Karpas-422 (cell line): ENCODE measurements around the gene ACSF3. TPM values are rescaled to one million over a fixed set of nuclear protein-coding genes. Genes with fewer than 3 reads are reported as not detected.

Experiments used
- DNase-seq: peaks from one replicate; pipeline ENCODE4 v3.0.0-alpha.2; 2015
- H2AFZ ChIP-seq: fragments of 200-600 bp; sonication (generic); 2 replicates; pipeline ENCODE4 v1.6.1; 2014; ENCODE audit warnings: antibody characterized with exemption, low read length, mixed read lengths
- H3K27ac ChIP-seq: fragments of 200-600 bp; sonication (generic); 2 replicates; pipeline ENCODE4 v1.5.1; 2014; ENCODE audit warnings: mild to moderate bottlenecking, low read length, moderate library complexity
- H3K27me3 ChIP-seq: fragments of 200-600 bp; sonication (generic); 2 replicates; pipeline ENCODE4 v1.6.1; 2014; ENCODE audit warnings: low read length, mixed read lengths
- H3K36me3 ChIP-seq: fragments of 200-600 bp; sonication (generic); 2 replicates; pipeline ENCODE4 v1.6.1; 2014; ENCODE audit warnings: low read length, mixed read lengths; ENCODE audit not compliant: insufficient read depth
- H3K4me1 ChIP-seq: fragments of 200-600 bp; sonication (generic); 2 replicates; pipeline ENCODE4 v1.6.1; 2014; ENCODE audit warnings: mild to moderate bottlenecking, low read length, mixed read lengths
- H3K4me2 ChIP-seq: fragments of 200-600 bp; sonication (generic); 2 replicates; pipeline ENCODE4 v1.6.1; 2014; ENCODE audit warnings: low read length, low read depth, mild to moderate bottlenecking; ENCODE audit not compliant: poor library complexity, severe bottlenecking
- H3K4me3 ChIP-seq: fragments of 200-600 bp; sonication (generic); 2 replicates; pipeline ENCODE4 v1.5.1; 2014; ENCODE audit warnings: mild to moderate bottlenecking, antibody characterized with exemption, low read length, mixed read lengths
- H3K79me2 ChIP-seq: fragments of 200-600 bp; sonication (generic); 2 replicates; pipeline ENCODE4 v1.6.1; 2014; ENCODE audit warnings: mild to moderate bottlenecking, low read length, mixed read lengths
- H3K9ac ChIP-seq: fragments of 200-600 bp; sonication (generic); 2 replicates; pipeline ENCODE4 v1.6.0; 2014; ENCODE audit warnings: low read length
- H3K9me2 ChIP-seq: fragments of 200-600 bp; sonication (generic), shearing (Covaris generic); replicated peaks from 2 replicates; pipeline ENCODE4 v1.6.0; 2014; ENCODE audit warnings: mild to moderate bottlenecking, low read length, moderate library complexity; ENCODE audit not compliant: insufficient read depth
- H3K9me3 ChIP-seq: fragments of 300-700, 200-600 bp; sonication (generic); 2 replicates; pipeline ENCODE4 v1.6.1; 2014; ENCODE audit warnings: low read length, mixed read lengths
- H4K20me1 ChIP-seq: fragments of 200-600 bp; sonication (generic); 2 replicates; pipeline ENCODE4 v1.6.1; 2014; ENCODE audit warnings: mild to moderate bottlenecking, antibody characterized with exemption, low read length, low read depth; ENCODE audit not compliant: insufficient read depth
- total RNA-seq: library from RNA; depleted of rRNA; stranded (reverse); fragments of >200 nt; shearing (Covaris generic); gene quantifications from 2 replicates; pipeline ENCODE4 v1.2.3, GENCODE V29; 2014; ENCODE audit warnings: low replicate concordance

Gene ACSF3
- total RNA-seq, 1 experiment from 2014 or later: 30.4 TPM

GRCh38 chr16:89198417-89199240, 105.0 kb downstream of the ACSF3 start:
- H3K27me3 ChIP-seq: no peaks in the 10 kb centered on the region

GRCh38 chr16:89199241-89200123, 105.8 kb downstream of the ACSF3 start:
- no peaks in the 10 kb centered on the region for H4K20me1 ChIP-seq
- no peak overlapping the region for H3K4me2 ChIP-seq
- no peaks in the 10 kb centered on the region for H3K27me3 ChIP-seq

More at GRCh38 chr16:89198417-89199240, 105.0 kb downstream of the ACSF3 start:
- Histone ChIP-seq H3K27ac (no peak overlapping the region), H4K20me1 (no peaks in the 10 kb centered on the region), H3K4me1 (no peaks in the 10 kb centered on the region), H3K79me2 (no peaks in the 10 kb centered on the region), H3K9me3 (no peaks in the 10 kb centered on the region), H3K9ac (no peak overlapping the region), H3K36me3 (no peaks in the 10 kb centered on the region), H3K4me3 (no peak overlapping the region), H3K4me2 (no peak overlapping the region), H3K9me2 (no peaks in the 10 kb centered on the region), H2AFZ (no peak overlapping the region)
- peak; percentile 10 for DNase-seq

GRCh38 chr16:89200124-89200849, 106.6 kb downstream of the ACSF3 start, which contains the start of gene SLC22A31:
TSS of gene SLC22A31 (minus strand) at chr16:89200537. CDS start at chr16:89200501, 36 bp downstream.
- no peaks in the 10 kb centered on the region for H3K9me3 ChIP-seq
- H3K27me3 ChIP-seq: no peaks in the 10 kb centered on the region
- no peaks in the 10 kb centered on the region for H3K4me1 ChIP-seq
- H3K79me2 ChIP-seq: no peaks in the 10 kb centered on the region
- no peak within 1 kb of the TSS for H3K4me3 ChIP-seq
- H3K9me2 ChIP-seq: no peaks in the 10 kb centered on the region
- H3K27ac ChIP-seq: no peak within 1 kb of the TSS
- no peak for DNase-seq
- no peak within 1 kb of the TSS for H3K9ac ChIP-seq
- no peaks in the 10 kb centered on the region for H3K36me3 ChIP-seq
- H2AFZ ChIP-seq: no peak within 1 kb of the TSS
- no peak within 1 kb of the TSS for H3K4me2 ChIP-seq
- no peaks in the 10 kb centered on the region for H4K20me1 ChIP-seq

More at GRCh38 chr16:89199241-89200123, 105.8 kb downstream of the ACSF3 start:
- H2AFZ ChIP-seq: no peak overlapping the region
- no peaks in the 10 kb centered on the region for H3K36me3 ChIP-seq
- H3K9me2 ChIP-seq: no peaks in the 10 kb centered on the region
- H3K4me1 ChIP-seq: no peaks in the 10 kb centered on the region
- DNase-seq: no peak
- no peak overlapping the region for H3K4me3 ChIP-seq
- no peak overlapping the region for H3K9ac ChIP-seq
- no peaks in the 10 kb centered on the region for H3K9me3 ChIP-seq
- no peaks in the 10 kb centered on the region for H3K79me2 ChIP-seq
- H3K27ac ChIP-seq: no peak overlapping the region

DNA sequence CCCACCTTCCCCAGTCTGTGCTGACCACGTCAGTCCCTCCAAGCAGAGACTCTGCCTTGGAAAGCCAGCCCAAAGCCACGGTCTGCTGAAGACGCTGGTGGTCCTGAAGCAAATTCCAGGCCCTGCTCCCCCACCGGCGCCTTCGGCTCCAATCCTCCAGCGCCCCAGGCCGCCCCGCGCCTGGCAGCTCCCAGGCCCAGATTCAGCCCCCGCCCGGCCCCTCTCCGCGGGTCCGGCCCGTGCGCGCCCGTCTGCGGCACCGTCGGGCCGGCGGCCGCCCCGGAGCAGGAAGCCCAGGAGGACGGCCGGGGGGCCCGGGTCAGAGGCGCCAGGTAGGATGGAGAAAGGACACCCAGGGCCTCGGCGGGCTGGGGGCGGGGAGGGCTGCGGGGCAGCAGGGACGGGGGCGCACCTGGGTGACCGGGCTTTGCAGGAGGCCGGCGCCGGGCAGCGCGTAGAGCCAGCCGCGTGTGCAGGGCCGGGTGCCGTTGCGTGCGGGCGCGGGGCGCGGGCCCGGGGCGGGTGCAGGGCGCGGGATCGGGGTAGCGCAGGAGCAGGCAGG, 107.3 kb downstream of the ACSF3 start:
- Histone ChIP-seq H3K9ac (no peak overlapping the region), H3K27me3 (no peaks in the 10 kb centered on the region)

GRCh38 chr16:89201439-89202377, 108.1 kb downstream of the ACSF3 start:
- H3K9ac ChIP-seq: no peak overlapping the region
- DNase-seq: peak; percentile 42
- no peaks in the 10 kb centered on the region for H4K20me1 ChIP-seq
- no peak overlapping the region for H3K4me3 ChIP-seq
- no peaks in the 10 kb centered on the region for H3K4me1 ChIP-seq
- H3K9me3 ChIP-seq: no peaks in the 10 kb centered on the region
- no peak overlapping the region for H2AFZ ChIP-seq
- H3K9me2 ChIP-seq: no peaks in the 10 kb centered on the region
- H3K4me2 ChIP-seq: no peak overlapping the region
- H3K36me3 ChIP-seq: no peaks in the 10 kb centered on the region
- H3K27ac ChIP-seq: no peak overlapping the region
- no peaks in the 10 kb centered on the region for H3K27me3 ChIP-seq
- H3K79me2 ChIP-seq: no peaks in the 10 kb centered on the region

More for the DNA sequence above, 107.3 kb downstream of the ACSF3 start:
- H3K79me2 ChIP-seq: no peaks in the 10 kb centered on the region
- H3K4me1 ChIP-seq: no peaks in the 10 kb centered on the region
- no peaks in the 10 kb centered on the region for H4K20me1 ChIP-seq
- no peaks in the 10 kb centered on the region for H3K9me2 ChIP-seq
- no peaks in the 10 kb centered on the region for H3K36me3 ChIP-seq
- no peak overlapping the region for H2AFZ ChIP-seq
- H3K4me3 ChIP-seq: no peak overlapping the region
- H3K4me2 ChIP-seq: no peak overlapping the region
- no peak overlapping the region for H3K27ac ChIP-seq
- H3K9me3 ChIP-seq: no peaks in the 10 kb centered on the region
- DNase-seq: no peak

GRCh38 chr16:89202422-89203215, 109.0 kb downstream of the ACSF3 start:
- Histone ChIP-seq H3K4me3 (no peak overlapping the region), H2AFZ (no peak overlapping the region), H3K4me1 (no peaks in the 10 kb centered on the region), H3K9me3 (no peaks in the 10 kb centered on the region), H4K20me1 (no peaks in the 10 kb centered on the region), H3K27ac (no peak overlapping the region), H3K36me3 (no peaks in the 10 kb centered on the region), H3K79me2 (no peaks in the 10 kb centered on the region), H3K27me3 (no peaks in the 10 kb centered on the region), H3K9me2 (no peaks in the 10 kb centered on the region), H3K4me2 (no peak overlapping the region), H3K9ac (no peak overlapping the region)
- DNase-seq: no peak
